Mucosa of descending colon (tissue), 3 donors: ENCODE data around the gene FAXDC2. TPM values are rescaled to one million over a fixed set of nuclear protein-coding genes. Genes with fewer than 3 reads are reported as not detected.

ENCODE experiments used
- ATAC-seq: fragments of 200-7000 bp; cut with Tn5 transposase; one replicate; pipeline ENCODE4 v1.9.1; 2020; ENCODE audit warnings: mild to moderate bottlenecking, moderate library complexity
- DNase-seq, 3 donors: peaks; one replicate each; pipeline ENCODE4 v3.0.0-alpha.2; 2020
- H3K36me3 ChIP-seq: fragments of 200-600 bp; one replicate; pipeline ENCODE4 v1.8.0; 2021; ENCODE audit warnings: low read depth, mild to moderate bottlenecking
- H3K4me1 ChIP-seq: fragments of 200-600 bp; one replicate; pipeline ENCODE4 v1.8.0; 2021; ENCODE audit warnings: low read depth, mild to moderate bottlenecking
- H3K4me3 ChIP-seq: fragments of 200-600 bp; one replicate; pipeline ENCODE4 v1.8.0; 2021; ENCODE audit warnings: mild to moderate bottlenecking
- H3K9me3 ChIP-seq: fragments of 200-600 bp; one replicate; pipeline ENCODE4 v1.8.0; 2021; ENCODE audit warnings: mild to moderate bottlenecking
- intact Hi-C, 2 donors: fragments of 100-400 bp; cut with DNase I in 1 of 2; cut with micrococcal nuclease in 1 of 2; formaldehyde crosslinking; loops; one replicate each; pipeline versions ENCODE4 v1.11.0 to v1.11.1; 2022; cut with DNase I, micrococcal nuclease
- total RNA-seq, 3 donors: library from RNA; stranded (reverse); fragmentation: NEBNext Ultra II Directional in 2 of 3; extraction: Animal tissue kit (Norgen Biotek cat#: 25700) in 2 of 3; gene quantifications; one replicate each; pipeline versions ENCODE4 v1.2.1 to v1.2.4, GENCODE V29; 2021 to 2023
- TF ChIP-seq, protein P1 (sequence below): fragments of 200-600 bp; IDR thresholded peaks from one replicate; pipeline ENCODE4 v1.8.0; 2022; ENCODE audit warnings: antibody characterized with exemption, mild to moderate bottlenecking
- donor health status: DM: no; HTN: no; CAD: no; lungs with moderate emphysema.
- donor health status: DM: no; HTN: no; CAD: no.
- donor health status: DM: no; HTN: yes; CAD: no.

Gene FAXDC2
- total RNA-seq, 3 donors from 2014 or later, result 18.1 to 55.9 (median 20.9) TPM

GRCh38 chr5:154831451-154831850, 19.0 kb downstream of the FAXDC2 start:
- Histone ChIP-seq H3K36me3 (no peaks in the 10 kb centered on the region), H3K4me3 (no peak overlapping the region), H3K9me3 (no peaks in the 10 kb centered on the region), H3K4me1 (peaks cover 26% of the 10 kb centered on the region)
- ATAC-seq (no peak), DNase-seq (no peak)
- TF ChIP-seq, protein P1, sequence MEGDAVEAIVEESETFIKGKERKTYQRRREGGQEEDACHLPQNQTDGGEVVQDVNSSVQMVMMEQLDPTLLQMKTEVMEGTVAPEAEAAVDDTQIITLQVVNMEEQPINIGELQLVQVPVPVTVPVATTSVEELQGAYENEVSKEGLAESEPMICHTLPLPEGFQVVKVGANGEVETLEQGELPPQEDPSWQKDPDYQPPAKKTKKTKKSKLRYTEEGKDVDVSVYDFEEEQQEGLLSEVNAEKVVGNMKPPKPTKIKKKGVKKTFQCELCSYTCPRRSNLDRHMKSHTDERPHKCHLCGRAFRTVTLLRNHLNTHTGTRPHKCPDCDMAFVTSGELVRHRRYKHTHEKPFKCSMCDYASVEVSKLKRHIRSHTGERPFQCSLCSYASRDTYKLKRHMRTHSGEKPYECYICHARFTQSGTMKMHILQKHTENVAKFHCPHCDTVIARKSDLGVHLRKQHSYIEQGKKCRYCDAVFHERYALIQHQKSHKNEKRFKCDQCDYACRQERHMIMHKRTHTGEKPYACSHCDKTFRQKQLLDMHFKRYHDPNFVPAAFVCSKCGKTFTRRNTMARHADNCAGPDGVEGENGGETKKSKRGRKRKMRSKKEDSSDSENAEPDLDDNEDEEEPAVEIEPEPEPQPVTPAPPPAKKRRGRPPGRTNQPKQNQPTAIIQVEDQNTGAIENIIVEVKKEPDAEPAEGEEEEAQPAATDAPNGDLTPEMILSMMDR, result no peak
- intact Hi-C loops, result no loop called here

- TF ChIP-seq, protein P1, result no peak
- Histone ChIP-seq H3K36me3 (no peaks in the 10 kb centered on the region), H3K4me1 (peaks cover 24% of the 10 kb centered on the region), H3K9me3 (no peaks in the 10 kb centered on the region), H3K4me3 (no peak overlapping the region)
- intact Hi-C loops, result no loop called here
- DNase-seq (no peak), ATAC-seq (no peak)
These were observed 19.8 kb downstream of the FAXDC2 start for GRCh38 chr5:154830596-154830995.

- ATAC-seq (peak; percentile 43), DNase-seq (no peak)
- Histone ChIP-seq H3K4me3 (no peak overlapping the region), H3K9me3 (no peaks in the 10 kb centered on the region), H3K36me3 (no peaks in the 10 kb centered on the region), H3K4me1 (peaks cover 20% of the 10 kb centered on the region)
- TF ChIP-seq, protein P1, result no peak
- intact Hi-C loops, result no loop called here
These were observed 20.2 kb downstream of the FAXDC2 start for GRCh38 chr5:154830219-154830595.

DNA sequence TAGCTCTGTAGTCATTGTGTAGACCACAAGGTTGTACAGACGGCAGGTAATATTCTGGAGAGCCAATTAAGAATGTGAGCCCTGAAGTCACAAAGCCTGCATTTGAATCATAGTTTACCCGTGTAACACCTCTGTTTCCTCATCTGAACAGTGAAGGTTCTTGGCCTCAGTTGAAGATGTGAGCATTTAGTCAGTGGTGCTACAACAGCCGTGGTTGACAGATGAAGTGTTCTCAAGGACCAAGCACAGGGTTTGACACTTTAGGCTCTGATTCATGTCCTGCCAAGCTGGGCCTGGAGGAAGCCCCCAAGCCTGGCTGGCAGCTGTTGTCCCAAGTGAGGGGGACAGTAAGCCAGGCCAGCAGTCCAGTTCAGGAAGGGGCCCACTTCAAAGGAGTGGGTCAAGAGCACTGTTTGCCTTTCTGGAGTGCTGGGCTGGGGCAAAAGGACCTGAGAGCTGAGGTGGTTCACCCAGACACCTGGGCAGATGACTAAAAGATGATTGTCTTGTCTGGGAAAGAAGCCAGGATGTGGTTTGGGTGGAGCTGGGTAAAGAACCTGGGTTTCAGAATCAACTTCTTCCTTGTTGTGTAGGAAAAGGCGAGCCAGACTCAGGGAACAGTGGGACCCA, 20.7 kb downstream of the FAXDC2 start:
- DNase-seq (peak; percentile 60 to 85 (median 63)), ATAC-seq (peak; percentile 91)
- TF ChIP-seq, protein P1, result no peak
- H3K4me3 ChIP-seq, result no peak overlapping the region
- H3K9me3 ChIP-seq, result no peaks in the 10 kb centered on the region
- peaks cover 17% of the 10 kb centered on the region for H3K4me1 ChIP-seq
- no peaks in the 10 kb centered on the region for H3K36me3 ChIP-seq
- intact Hi-C loops, result no loop called here

DNA sequence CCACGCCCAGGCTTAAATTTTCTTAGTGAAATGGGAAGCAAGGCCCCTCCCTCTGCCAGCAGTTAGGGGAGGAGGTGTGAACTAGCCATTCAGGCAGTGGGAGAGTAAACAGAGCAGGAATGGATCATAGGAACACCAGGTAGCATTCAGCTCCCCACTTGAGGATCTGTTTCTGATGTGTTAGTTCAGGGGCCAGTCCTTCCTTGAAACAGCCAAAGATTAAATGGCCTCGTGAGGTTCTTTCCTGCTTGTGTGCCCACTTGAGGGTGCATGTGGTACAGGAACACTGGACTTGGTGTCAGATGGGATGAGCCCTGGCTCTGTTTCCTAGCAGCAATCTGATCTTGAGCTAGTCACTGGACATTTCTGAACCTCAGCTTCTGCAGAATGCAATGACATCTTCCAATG, 21.2 kb downstream of the FAXDC2 start:
- peak; percentile 70 for ATAC-seq
- H3K36me3 ChIP-seq, result no peaks in the 10 kb centered on the region
- TF ChIP-seq, protein P1, result no peak
- DNase-seq, result peak in 2 of 3 donors; percentile 37 to 42
- intact Hi-C loops, result no loop called here
- H3K9me3 ChIP-seq, result no peaks in the 10 kb centered on the region
- H3K4me3 ChIP-seq, result no peak overlapping the region
- H3K4me1 ChIP-seq, result peaks cover 17% of the 10 kb centered on the region

DNA sequence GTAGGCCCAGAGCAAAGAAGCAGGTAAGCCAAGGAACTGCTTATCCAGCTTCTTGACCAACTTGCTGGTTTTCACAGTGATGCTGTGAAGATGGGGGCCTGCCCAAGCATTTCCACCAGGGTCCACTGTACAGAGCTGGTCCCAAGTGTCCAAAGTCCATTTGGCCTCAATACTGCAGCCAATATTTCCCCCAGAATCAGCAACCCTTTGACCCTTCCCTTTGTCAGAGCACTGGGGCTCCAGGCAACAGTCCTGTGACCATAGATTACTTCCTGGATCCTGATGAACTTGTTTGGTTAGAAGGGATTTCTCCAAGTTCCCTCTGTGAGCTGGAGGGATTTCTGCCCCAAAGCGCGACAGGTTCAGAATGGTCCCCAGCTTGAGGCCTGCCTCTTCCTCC, 26.3 kb downstream of the FAXDC2 start:
- H3K4me3 ChIP-seq, result no peak overlapping the region
- DNase-seq (no peak), ATAC-seq (no peak)
- TF ChIP-seq, protein P1, result no peak
- no peaks in the 10 kb centered on the region for H3K36me3 ChIP-seq
- peaks cover 5% of the 10 kb centered on the region for H3K4me1 ChIP-seq
- no peaks in the 10 kb centered on the region for H3K9me3 ChIP-seq
- intact Hi-C loops, result no loop called here
